ENCODE results near the gene LMX1B.
A peak's percentile ranks its signal among the peaks of the same experiment; 100 is the strongest.

- TF ChIP-seq CTCF (conservative IDR thresholded peaks at IDR 0.05; ENCODE audit: low read depth, low read length) (peak; percentile 42), ELK1 (IDR thresholded peaks at IDR 0.05; ENCODE audit: borderline replicate concordance, low read depth, low read length) (no peak), POLR2A (IDR thresholded peaks at IDR 0.05; ENCODE audit: low read depth, low read length) (no peak), RFX5 (IDR thresholded peaks at IDR 0.05; ENCODE audit: low read depth, low read length) (no peak)
These were observed 88.6 kb downstream of the LMX1B start for GRCh38 chr9:126702151-126703001.

Measured in IMR-90 (cell line).